SJSA1 (cell line): Measurements from ENCODE around the gene EPSTI1. TPM values are rescaled to one million over a fixed set of nuclear protein-coding genes. Genes with fewer than 3 reads are reported as not detected.
"Not testable (repeated sequence)": the region's sequence is repeated elsewhere in the genome, so short reads cannot be mapped to it uniquely, and the experiment has no call there.

ENCODE experiments used
- DNase-seq, 2 experiments: peaks; one replicate each; pipeline ENCODE4 v3.0.0-alpha.2; 2015 to 2020; ENCODE audit warnings: low spot score in 2 of 2, low read depth in 1 of 2
- H3K27ac ChIP-seq: fragments of 250-450 bp; sonication (Bioruptor Pico); 2 replicates; pipeline ENCODE4 v1.5.1; 2020; ENCODE audit warnings: mild to moderate bottlenecking, moderate library complexity
- H3K27me3 ChIP-seq: fragments of 250-450 bp; sonication (Bioruptor Pico); replicated peaks from 2 replicates; pipeline ENCODE4 v1.5.1; 2020; ENCODE audit warnings: mild to moderate bottlenecking, moderate library complexity
- H3K36me3 ChIP-seq: fragments of 250-450 bp; sonication (Bioruptor Pico); 2 replicates; pipeline ENCODE4 v1.5.1; 2020; ENCODE audit warnings: mild to moderate bottlenecking
- H3K4me1 ChIP-seq: fragments of 250-450 bp; sonication (Bioruptor Pico); replicated peaks from 2 replicates; pipeline ENCODE4 v1.6.1; 2021; ENCODE audit warnings: mild to moderate bottlenecking
- H3K4me3 ChIP-seq: fragments of 250-450 bp; sonication (Bioruptor Pico); 2 replicates; pipeline ENCODE4 v1.5.1; 2020; ENCODE audit warnings: mild to moderate bottlenecking
- H3K9me3 ChIP-seq: fragments of 250-450 bp; sonication (Bioruptor Pico); replicated peaks from 2 replicates; pipeline ENCODE4 v1.5.1; 2020; ENCODE audit warnings: mild to moderate bottlenecking
- total RNA-seq: library from RNA; depleted of rRNA; stranded (reverse); fragments of >200 nt; shearing (Covaris generic); gene quantifications from 2 replicates; pipeline ENCODE4 v1.2.3, GENCODE V29; 2014

Gene EPSTI1
- total RNA-seq, 1 experiment from 2014 or later, result 21.3 TPM

DNA sequence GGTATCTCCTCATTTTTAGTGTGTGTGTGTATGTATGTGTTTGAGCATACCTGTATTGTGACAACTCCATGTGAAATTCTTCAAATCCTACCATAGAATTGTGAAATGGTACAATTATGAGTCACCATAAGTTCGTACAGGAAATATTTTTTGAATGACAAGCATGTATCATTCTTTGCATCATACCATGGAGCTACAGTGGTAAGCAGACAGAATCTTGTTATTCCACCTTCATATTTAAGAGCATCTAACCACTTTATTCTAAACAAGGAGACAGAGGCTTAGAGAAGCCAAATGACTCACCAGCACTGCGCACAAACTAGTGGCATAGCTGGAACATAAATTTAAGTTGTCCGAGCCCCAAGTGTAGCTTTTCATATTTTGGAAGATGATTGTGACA, 4.5 kb upstream of the EPSTI1 start:
- peak overlapping the region; percentile 73 for H3K27ac ChIP-seq
- DNase-seq, result peak; percentile 61 to 78
- H3K27me3 ChIP-seq, result no peaks in the 10 kb centered on the region
- peaks cover 31% of the 10 kb centered on the region for H3K4me1 ChIP-seq
- H3K9me3 ChIP-seq, result no peaks in the 10 kb centered on the region
- no peak overlapping the region for H3K4me3 ChIP-seq
- H3K36me3 ChIP-seq, result no peaks in the 10 kb centered on the region

DNA sequence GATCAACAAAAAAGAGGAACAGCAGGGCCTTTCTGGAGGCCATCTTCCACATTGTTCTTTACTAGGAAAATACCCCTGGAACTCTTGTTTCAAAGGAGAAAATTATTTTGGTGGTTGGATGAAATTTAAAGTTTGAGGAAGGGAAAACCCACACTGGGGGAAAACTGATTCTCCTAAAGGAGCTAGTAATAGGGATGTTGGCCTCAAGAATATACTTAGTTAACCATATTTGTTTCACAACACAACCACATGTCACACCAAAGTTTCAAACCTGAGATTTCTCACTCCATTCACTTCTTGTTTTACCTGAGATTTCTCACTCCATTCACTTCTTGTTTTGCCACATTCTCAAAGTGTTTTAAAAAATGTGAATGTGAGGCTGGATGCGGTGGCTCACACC, 2.8 kb upstream of the EPSTI1 start:
- Histone ChIP-seq H3K4me3 (no peak overlapping the region), H3K4me1 (peaks cover 48% of the 10 kb centered on the region), H3K9me3 (no peaks in the 10 kb centered on the region), H3K27ac (no peak overlapping the region), H3K36me3 (no peaks in the 10 kb centered on the region), H3K27me3 (no peaks in the 10 kb centered on the region)
- no peak for DNase-seq

DNA sequence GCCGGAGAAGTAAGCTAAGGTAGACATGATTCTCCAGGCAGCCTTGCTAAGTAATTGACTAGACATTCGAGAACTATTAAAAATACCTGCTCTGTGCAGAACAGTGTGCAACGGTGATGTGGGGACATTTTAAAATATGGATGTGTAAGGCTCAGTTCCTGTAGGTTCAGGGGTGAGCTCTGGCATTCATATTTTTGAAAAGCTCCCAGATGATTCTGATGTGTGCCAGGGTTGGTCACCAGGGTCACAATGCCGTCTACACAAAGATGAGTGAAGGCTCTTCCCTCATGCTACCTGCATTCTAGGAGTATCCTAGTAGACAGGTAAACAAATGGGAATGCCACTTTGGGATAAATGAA, 702 bp upstream of the EPSTI1 start:
- H3K4me3 ChIP-seq, result peak overlapping the region; percentile 57
- DNase-seq, result no peak
- H3K27me3 ChIP-seq, result no peaks in the 10 kb centered on the region
- H3K4me1 ChIP-seq, result peaks cover 44% of the 10 kb centered on the region
- H3K27ac ChIP-seq, result peak overlapping the region; percentile 91
- H3K36me3 ChIP-seq, result no peaks in the 10 kb centered on the region
- no peaks in the 10 kb centered on the region for H3K9me3 ChIP-seq

DNA sequence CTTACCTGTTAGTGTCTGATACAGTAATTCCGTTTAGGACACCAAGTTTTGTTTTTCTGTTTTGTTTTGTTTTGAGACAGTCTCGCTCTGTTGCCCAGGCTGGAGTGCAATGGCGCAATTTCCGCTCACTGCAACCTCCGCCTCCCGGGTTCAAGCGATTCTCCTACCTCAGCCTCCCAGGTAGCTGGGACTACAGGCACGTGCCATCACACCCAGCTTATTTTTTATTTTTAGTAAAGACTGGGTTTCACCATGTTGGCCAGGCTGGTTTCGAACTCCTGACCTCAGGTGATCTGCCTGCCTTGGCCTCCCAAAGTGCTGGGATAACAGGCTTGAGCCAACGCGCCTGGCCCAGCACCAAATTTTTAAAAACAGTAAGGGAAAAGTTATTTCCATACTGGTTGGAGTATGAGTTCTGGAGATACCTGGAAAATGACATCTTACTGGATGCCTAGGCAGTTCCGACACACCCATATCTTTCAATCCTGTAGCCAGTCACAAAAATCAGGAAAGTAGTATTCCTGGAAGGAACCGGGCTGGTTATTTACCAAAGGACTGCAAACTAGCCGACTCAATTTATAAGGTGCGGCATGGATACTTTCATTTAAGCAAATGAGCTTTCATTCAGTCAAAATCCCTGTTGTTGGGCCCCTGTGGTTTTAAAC, 676 bp downstream of the EPSTI1 start:
- not testable (repeated sequence) for DNase-seq, H3K27me3 ChIP-seq, H3K36me3 ChIP-seq, H3K9me3 ChIP-seq
- Histone ChIP-seq H3K4me1 (peaks cover 32% of the 10 kb centered on the region), H3K4me3 (peak overlapping the region; percentile 57), H3K27ac (peak overlapping the region; percentile 91)

DNA sequence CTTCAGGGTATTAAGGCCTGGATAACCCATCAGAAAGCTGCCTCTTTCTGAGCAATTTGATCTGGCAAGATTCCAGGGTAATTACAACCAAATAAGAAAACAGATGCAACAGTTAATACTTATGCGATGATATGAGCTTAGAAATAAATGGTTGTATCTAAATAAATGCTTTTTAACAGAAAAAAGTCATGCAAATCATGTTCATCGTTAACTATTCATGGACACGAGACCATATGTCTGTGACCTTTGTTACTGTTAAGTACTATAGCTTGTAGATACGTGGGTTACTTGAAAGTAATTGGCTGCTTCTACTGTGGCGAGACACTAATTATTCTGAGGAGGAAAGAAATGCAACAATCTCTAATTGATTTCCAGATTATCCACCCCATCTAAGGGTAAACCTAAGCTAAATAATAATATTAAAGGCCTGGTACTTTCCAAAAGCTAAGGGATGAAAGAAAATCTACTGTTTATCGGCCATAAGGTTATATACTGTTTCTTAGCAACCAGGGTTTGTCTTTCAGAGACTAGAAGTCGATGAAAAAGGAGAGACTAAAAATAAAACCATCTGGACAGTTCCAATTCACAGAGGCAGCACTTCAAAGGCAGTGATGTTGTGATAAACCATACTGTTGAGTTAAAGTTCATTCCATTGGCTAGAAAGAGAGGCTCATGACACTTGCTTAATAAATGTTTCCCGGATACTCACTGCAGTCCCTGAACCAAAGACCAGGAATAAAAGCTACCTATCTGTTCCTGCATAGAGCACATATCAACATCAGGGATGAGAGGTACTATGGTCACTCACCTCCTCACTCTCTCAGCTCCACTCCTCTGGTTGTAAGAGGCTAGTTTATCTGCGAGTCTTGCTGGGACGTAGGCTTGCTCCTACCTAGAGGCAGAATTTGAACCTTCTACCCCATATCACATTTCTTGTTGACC, 1.5 kb downstream of the EPSTI1 start:
- H3K4me1 ChIP-seq, result peaks cover 25% of the 10 kb centered on the region
- H3K4me3 ChIP-seq, result no peak overlapping the region; the same call in 1 of the 2 replicates
- DNase-seq, result no peak
- H3K27ac ChIP-seq, result peak overlapping the region; percentile 91
- H3K27me3 ChIP-seq, result no peaks in the 10 kb centered on the region
- no peaks in the 10 kb centered on the region for H3K9me3 ChIP-seq
- no peaks in the 10 kb centered on the region for H3K36me3 ChIP-seq

DNA sequence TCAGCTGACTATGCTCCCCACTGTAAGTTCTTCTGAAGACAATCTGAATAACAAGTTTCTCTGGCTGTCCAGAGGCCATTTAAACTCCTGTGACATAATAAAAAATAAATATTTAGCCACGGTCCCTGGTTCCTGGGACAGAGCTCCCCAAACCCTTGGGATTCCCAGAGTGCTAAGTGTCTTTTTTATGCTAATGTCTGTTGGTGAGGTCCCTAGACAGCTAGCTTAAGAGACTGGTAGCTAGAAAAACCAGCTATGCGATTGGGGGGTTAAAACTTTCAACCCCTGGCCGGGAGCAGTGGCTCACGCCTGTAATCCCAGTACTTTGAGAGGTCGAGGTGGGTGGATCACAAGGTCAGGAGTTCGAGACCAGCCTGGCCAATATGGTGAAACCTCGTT, 5.9 kb downstream of the EPSTI1 start:
- Histone ChIP-seq H3K27ac (no peak overlapping the region), H3K27me3 (no peaks in the 10 kb centered on the region), H3K4me1 (peaks cover 24% of the 10 kb centered on the region), H3K4me3 (no peak overlapping the region), H3K36me3 (no peaks in the 10 kb centered on the region), H3K9me3 (no peaks in the 10 kb centered on the region)
- DNase-seq, result no peak

DNA sequence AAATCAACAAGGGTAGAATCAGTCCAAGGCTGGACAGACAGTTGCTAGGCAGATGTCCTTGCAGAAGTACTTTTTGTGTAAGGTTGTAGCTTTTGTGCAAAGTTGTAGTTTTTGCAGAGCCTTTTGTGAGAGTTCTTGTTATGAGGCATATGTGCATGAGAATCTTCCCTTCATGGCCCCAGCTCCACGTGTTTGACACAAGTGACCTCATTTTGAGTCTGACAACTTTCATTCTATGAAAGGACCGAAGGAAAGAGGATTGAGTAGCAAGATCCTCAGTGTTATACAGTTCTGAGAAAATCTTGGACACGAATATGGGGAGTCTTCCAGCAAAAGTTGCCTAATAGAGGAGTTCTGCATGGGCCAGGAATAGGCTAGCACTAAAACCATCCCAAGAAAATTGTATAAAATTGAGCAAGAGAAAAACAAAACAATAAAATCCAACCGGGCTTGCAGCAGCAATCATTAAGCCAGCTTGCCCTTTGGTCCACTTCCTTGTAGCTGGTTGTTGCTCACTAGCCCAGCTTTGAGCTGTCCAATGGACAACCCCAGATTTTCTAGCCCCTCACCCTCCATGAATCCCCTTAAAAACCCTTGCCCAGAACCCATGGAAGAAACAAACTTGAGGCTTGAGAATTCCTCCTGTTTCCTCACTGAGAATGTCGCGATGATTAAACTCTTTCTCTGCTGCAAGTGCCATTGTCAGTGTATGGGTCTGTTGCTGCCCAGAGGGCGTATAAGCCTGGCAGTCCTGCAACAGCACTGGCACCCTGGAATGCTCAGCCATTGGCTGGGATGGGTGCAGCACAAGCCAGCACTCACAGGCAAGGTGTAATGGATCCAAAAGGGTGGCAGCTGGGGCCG, 6.5 kb downstream of the EPSTI1 start:
- Histone ChIP-seq H3K4me1 (peaks cover 24% of the 10 kb centered on the region), H3K9me3 (no peaks in the 10 kb centered on the region), H3K27me3 (no peaks in the 10 kb centered on the region), H3K4me3 (no peak overlapping the region), H3K27ac (no peak overlapping the region), H3K36me3 (no peaks in the 10 kb centered on the region)
- DNase-seq, result no peak

DNA sequence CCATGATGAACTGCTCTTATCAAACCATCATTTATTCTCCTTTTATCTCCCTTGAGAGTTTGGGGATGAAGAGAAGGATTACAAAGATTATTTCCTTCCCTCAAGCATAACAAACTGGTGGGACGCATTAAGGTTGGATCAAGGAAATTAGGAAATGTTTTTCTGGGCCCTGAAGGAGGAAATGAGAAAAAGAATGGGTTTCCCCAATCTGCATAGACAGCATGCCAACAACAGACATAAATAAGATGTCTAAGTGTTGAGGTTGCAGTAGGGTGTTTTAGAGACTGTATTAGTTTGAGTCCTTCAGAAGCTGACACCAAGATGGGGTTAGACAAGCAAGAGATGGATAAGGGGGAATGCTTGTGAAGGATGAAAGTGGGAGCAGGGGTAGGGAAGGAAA, 7.3 kb downstream of the EPSTI1 start:
- Histone ChIP-seq H3K4me1 (peaks cover 23% of the 10 kb centered on the region), H3K27ac (no peak overlapping the region), H3K27me3 (no peaks in the 10 kb centered on the region), H3K36me3 (no peaks in the 10 kb centered on the region), H3K9me3 (no peaks in the 10 kb centered on the region), H3K4me3 (no peak overlapping the region)
- DNase-seq, result no peak

DNA sequence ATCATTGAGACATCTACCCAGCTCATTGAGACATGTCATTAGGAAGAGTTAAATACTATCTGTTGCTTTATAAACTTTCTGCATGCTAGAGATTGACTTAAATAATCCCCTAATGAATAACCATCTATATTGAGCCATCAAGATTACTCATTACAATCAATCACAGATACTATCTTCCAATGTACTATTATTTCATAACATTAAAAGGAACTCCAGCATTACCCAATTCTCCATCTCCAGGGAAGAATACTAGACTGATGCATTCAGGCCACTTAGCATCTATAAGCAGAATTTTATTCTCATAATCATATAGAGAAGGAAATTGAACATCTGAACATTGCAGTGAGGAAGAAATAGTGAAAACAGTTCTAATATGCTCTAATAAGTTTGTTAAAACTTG, 8.0 kb downstream of the EPSTI1 start:
- H3K27me3 ChIP-seq, result no peaks in the 10 kb centered on the region
- DNase-seq, result no peak
- no peaks in the 10 kb centered on the region for H3K9me3 ChIP-seq
- H3K36me3 ChIP-seq, result no peaks in the 10 kb centered on the region
- H3K27ac ChIP-seq, result no peak overlapping the region
- no peak overlapping the region for H3K4me3 ChIP-seq
- H3K4me1 ChIP-seq, result peaks cover 23% of the 10 kb centered on the region

DNA sequence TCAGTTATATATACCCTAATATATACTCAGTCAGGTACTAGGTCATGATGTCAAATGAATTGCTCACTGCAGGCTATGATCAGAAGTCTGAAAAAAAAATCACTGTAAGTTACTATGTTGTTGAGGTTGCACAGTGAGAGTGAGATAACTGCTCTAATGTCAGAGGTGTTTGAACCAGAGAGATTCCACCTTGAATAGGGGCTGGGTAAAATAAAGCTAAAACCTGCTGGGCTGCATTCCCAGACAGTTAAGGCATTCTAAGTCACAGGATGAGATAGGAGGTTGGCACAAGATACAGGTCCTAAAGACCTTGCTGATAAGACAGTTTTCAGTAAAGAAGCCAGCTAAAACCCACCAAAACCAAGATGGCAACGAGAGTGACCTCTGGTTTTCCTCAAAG, 10.2 kb downstream of the EPSTI1 start:
- DNase-seq, result no peak
- H3K27me3 ChIP-seq, result no peaks in the 10 kb centered on the region

DNA sequence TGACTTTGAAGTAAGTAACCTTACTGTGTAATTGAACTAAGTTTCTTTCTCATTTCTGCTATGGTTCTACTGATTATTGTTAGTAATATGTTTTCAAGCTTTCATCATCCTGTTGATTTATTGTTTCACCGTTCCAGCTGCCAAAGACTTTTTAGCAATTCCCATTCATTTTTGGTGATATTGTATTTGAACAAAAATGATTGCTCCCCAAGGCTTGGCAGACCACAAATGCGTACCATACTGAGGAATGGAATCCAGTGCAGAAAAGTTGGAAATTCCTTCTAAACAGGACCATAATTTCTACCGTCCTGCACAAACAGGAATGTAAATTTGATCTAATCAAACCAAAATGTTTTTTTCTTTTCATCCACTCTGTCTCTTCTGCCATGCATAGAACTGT, 10.7 kb downstream of the EPSTI1 start:
- peak in 1 of 2 experiments; percentile 43 for DNase-seq
- Histone ChIP-seq H3K27me3 (no peaks in the 10 kb centered on the region), H3K36me3 (no peaks in the 10 kb centered on the region)

More for the DNA sequence above, 10.2 kb downstream of the EPSTI1 start:
- H3K4me1 ChIP-seq, result peaks cover 23% of the 10 kb centered on the region
- no peaks in the 10 kb centered on the region for H3K9me3 ChIP-seq
- no peaks in the 10 kb centered on the region for H3K36me3 ChIP-seq
- H3K27ac ChIP-seq, result 0 out of 2 replicates have a peak overlapping the region, but pooled peaks have one; percentile 13
- no peak overlapping the region for H3K4me3 ChIP-seq

DNA sequence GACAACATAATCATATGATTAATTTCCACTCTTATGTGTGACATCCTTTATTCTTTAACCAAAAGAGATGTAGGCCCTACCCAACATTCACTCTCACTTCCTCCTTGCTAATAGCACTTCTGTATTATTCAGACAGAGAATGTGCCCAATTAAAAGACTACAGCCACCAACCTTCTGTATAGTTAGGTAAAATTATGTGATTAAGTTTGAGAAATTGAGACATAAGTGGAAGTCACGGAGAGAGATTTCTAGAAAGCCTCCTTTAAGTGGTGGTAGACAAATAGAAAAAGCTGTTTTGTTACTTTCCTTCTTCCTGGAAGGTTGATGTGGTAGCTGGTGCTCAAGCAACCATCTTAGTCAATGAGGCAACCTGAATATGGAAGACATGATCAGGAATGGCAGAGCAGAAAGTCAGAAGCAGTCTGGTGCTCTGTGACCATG, 14.8 kb downstream of the EPSTI1 start:
- no peaks in the 10 kb centered on the region for H3K27me3 ChIP-seq
- peaks cover 22% of the 10 kb centered on the region for H3K4me1 ChIP-seq
- no peak overlapping the region for H3K27ac ChIP-seq
- no peak for DNase-seq
- H3K4me3 ChIP-seq, result no peak overlapping the region
- H3K9me3 ChIP-seq, result no peaks in the 10 kb centered on the region
- H3K36me3 ChIP-seq, result no peaks in the 10 kb centered on the region

More for the DNA sequence above, 10.7 kb downstream of the EPSTI1 start:
- Histone ChIP-seq H3K4me1 (peaks cover 23% of the 10 kb centered on the region), H3K27ac (peak overlapping the region; percentile 13), H3K9me3 (no peaks in the 10 kb centered on the region), H3K4me3 (no peak overlapping the region)

DNA sequence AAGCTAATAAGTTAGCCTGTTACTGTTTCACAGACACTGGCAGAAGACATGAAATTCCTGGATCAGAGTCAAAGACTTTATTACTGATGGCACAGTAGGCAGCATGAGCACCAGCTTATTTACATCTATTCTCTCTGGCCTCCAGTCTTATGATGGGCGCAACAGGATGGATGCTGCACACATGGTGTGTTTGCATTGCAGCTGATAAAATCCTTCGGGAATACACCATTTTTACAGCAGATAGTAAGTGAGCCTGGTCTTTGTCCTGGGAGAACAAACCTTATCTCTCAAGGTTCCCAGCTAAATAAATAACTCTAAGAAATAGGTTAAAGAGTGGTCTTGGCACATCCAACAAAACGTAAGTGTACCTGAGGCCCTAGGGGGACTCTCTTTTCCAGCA, 16.0 kb downstream of the EPSTI1 start:
- Histone ChIP-seq H3K27me3 (no peaks in the 10 kb centered on the region), H3K4me1 (peaks cover 10% of the 10 kb centered on the region), H3K9me3 (no peaks in the 10 kb centered on the region), H3K4me3 (no peak overlapping the region), H3K36me3 (no peaks in the 10 kb centered on the region), H3K27ac (no peak overlapping the region)
- no peak for DNase-seq
